HCT116 (cell line): ENCODE data around the gene NEURL4. TPM values are rescaled to one million over a fixed set of nuclear protein-coding genes. Genes with fewer than 3 reads are reported as not detected.
A peak's percentile ranks its signal among the peaks of the same experiment; 100 is the strongest.

Experiments
- ATAC-seq: fragments of 200-7000 bp; cut with Tn5 transposase; 2 replicates; pipeline ENCODE4 v1.9.1; 2020; ENCODE audit warnings: mild to moderate bottlenecking, moderate library complexity
- BruUV-seq: library from RNA; stranded (reverse); fragments of 400-500 nt; replicated peaks from 2 replicates; lab custom pipeline; 2021; lab: Mats Ljungman, UMichigan
- CTCF ChIA-PET: fragments of 300-600 bp; sonication (Branson Sonifier 250); formaldehyde crosslinking; loops from one replicate; lab custom pipeline; 2021; ENCODE audit warnings: antibody characterized with exemption; lab: Charles Lee
- POLR2A ChIA-PET: fragments of 300-600, 350-600 bp; sonication (Branson Sonifier 250); formaldehyde crosslinking; loops from one replicate; lab custom pipeline; 2021; ENCODE audit warnings: antibody characterized with exemption; lab: Charles Lee
- RAD21 ChIA-PET, 2 experiments: fragments of 300-600 bp; sonication (Branson Sonifier 250); formaldehyde crosslinking; loops; one replicate each; lab custom pipeline; 2023; ENCODE audit warnings: low total read pairs in 2 of 2; ENCODE audit not compliant: uncharacterized antibody in 2 of 2, unreplicated experiment in 2 of 2, low non-redundant PET in 1 of 2; lab: Charles Lee
- DNase-seq: peaks from one replicate; pipeline ENCODE4 v3.0.0-alpha.2; 2010; ENCODE audit warnings: low read depth, low spot score
- H2AFZ ChIP-seq: fragments of 200-600 bp; shearing (Covaris generic), sonication (generic); 2 replicates; pipeline ENCODE4 v1.6.1; 2017; ENCODE audit warnings: low read depth, mixed run types, mixed read lengths, antibody characterized with exemption, low read length; ENCODE audit not compliant: poor library complexity, severe bottlenecking
- H3K27ac ChIP-seq: 2 replicates; pipeline ENCODE4 v1.5.1; 2012; ENCODE audit warnings: low read depth, low read length
- H3K27me3 ChIP-seq: fragments of 200-600 bp; sonication (generic); 2 replicates; pipeline ENCODE4 v1.6.1; 2016; ENCODE audit warnings: mixed run types, low read length, mixed read lengths; ENCODE audit not compliant: insufficient read depth
- H3K36me3 ChIP-seq, 2 experiments: fragments of 200-500 bp in 1 of 2; fragments of 200-600 bp in 1 of 2; sonication (Bioruptor generic) in 1 of 2; sonication (generic) in 1 of 2; 2 replicates each; pipeline versions ENCODE4 v1.5.1 to v1.6.1; 2014 to 2016; ENCODE audit warnings: low read length in 2 of 2, inconsistent platforms in 1 of 2, mixed read lengths in 1 of 2, mixed run types in 1 of 2; ENCODE audit not compliant: insufficient read depth in 2 of 2, control insufficient read depth in 1 of 2
- H3K4me1 ChIP-seq, 2 experiments: fragments of 200-600 bp in 1 of 2; sonication (generic) in 1 of 2; 2 replicates each; pipeline versions ENCODE4 v1.5.1 to v1.6.1; 2012 to 2017; ENCODE audit warnings: low read length in 2 of 2, inconsistent platforms in 1 of 2, mild to moderate bottlenecking in 1 of 2, mixed read lengths in 1 of 2, mixed run types in 1 of 2, moderate library complexity in 1 of 2; ENCODE audit not compliant: insufficient read depth in 2 of 2, control insufficient read depth in 1 of 2
- H3K4me2 ChIP-seq: fragments of 200-600 bp; sonication (generic); 2 replicates; pipeline ENCODE4 v1.6.1; 2017; ENCODE audit warnings: mixed run types, low read length, mixed read lengths
- H3K4me3 ChIP-seq, 2 experiments: fragments of 200-600 bp in 1 of 2; sonication (generic) in 1 of 2; replicated peaks in 1 of 2; 2 replicates each; pipeline ENCODE4 v1.5.1; 2011 to 2016; ENCODE audit warnings: low read length in 2 of 2, control low read depth in 1 of 2, low read depth in 1 of 2, mild to moderate bottlenecking in 1 of 2, mixed read lengths in 1 of 2, mixed run types in 1 of 2
- H3K79me2 ChIP-seq: fragments of 200-600 bp; sonication (generic); 2 replicates; pipeline ENCODE4 v1.6.1; 2017; ENCODE audit warnings: mild to moderate bottlenecking, mixed run types, low read length, moderate library complexity, mixed read lengths; ENCODE audit not compliant: insufficient read depth
- H3K9ac ChIP-seq: fragments of 200-600 bp; sonication (generic); 2 replicates; pipeline ENCODE4 v1.6.1; 2016; ENCODE audit warnings: low read length, mixed read lengths
- H3K9me2 ChIP-seq: fragments of 200-600 bp; sonication (generic), shearing (Covaris generic); 2 replicates; pipeline ENCODE4 v1.6.1; 2017; ENCODE audit warnings: mixed run types, mild to moderate bottlenecking, moderate library complexity; ENCODE audit not compliant: insufficient read depth
- H3K9me3 ChIP-seq, 2 experiments: fragments of 200-500 bp in 1 of 2; fragments of 200-600 bp in 1 of 2; sonication (Bioruptor generic) in 1 of 2; sonication (generic) in 1 of 2; 2 replicates each; pipeline ENCODE4 v1.6.1; 2014 to 2017; ENCODE audit warnings: low read length in 2 of 2, mixed read lengths in 2 of 2, inconsistent platforms in 1 of 2, low read depth in 1 of 2, mild to moderate bottlenecking in 1 of 2, mixed run types in 1 of 2, moderate library complexity in 1 of 2; ENCODE audit not compliant: control insufficient read depth in 1 of 2, insufficient read depth in 1 of 2
- H4K20me1 ChIP-seq: fragments of 200-600 bp; sonication (generic), shearing (Covaris generic); 2 replicates; pipeline ENCODE4 v1.6.1; 2017; ENCODE audit warnings: mixed run types, mild to moderate bottlenecking, moderate library complexity; ENCODE audit not compliant: insufficient read depth
- CBX3 ChIP-seq: IDR thresholded peaks from 2 replicates; pipeline ENCODE4 v1.6.1; 2012; ENCODE audit warnings: low read depth
- CEBPB ChIP-seq: IDR thresholded peaks from 2 replicates; pipeline ENCODE4 v1.6.1; 2012; ENCODE audit warnings: low read depth
- EGR1 ChIP-seq: IDR thresholded peaks from 2 replicates; pipeline ENCODE4 v1.6.1; 2012; ENCODE audit warnings: low read depth
- ELF1 ChIP-seq: IDR thresholded peaks from 2 replicates; pipeline ENCODE4 v1.6.1; 2012; ENCODE audit warnings: low read depth, borderline replicate concordance
- EZH2phosphoT487 ChIP-seq: fragments of 200-600 bp; IDR thresholded peaks from 2 replicates; pipeline ENCODE4 v1.6.1; 2018; ENCODE audit warnings: antibody characterized with exemption, borderline replicate concordance
- FOSL1 ChIP-seq: IDR thresholded peaks from 2 replicates; pipeline ENCODE4 v1.6.1; 2012; ENCODE audit warnings: low read depth
- JUND ChIP-seq: IDR thresholded peaks from 2 replicates; pipeline ENCODE4 v1.6.1; 2012
- POLR2A ChIP-seq: IDR thresholded peaks from 2 replicates; pipeline ENCODE4 v1.7.0; 2011; ENCODE audit warnings: borderline replicate concordance; ENCODE audit not compliant: insufficient read depth, insufficient read length; ENCODE audit errors: extremely low read depth
- POLR2AphosphoS5 ChIP-seq: IDR thresholded peaks from 2 replicates; pipeline ENCODE4 v1.6.1; 2011; ENCODE audit warnings: mild to moderate bottlenecking, low read depth, low read length, moderate library complexity
- RAD21 ChIP-seq: IDR thresholded peaks from 2 replicates; pipeline ENCODE4 v1.6.1; 2012; ENCODE audit warnings: low read depth, mild to moderate bottlenecking
- SIN3A ChIP-seq: IDR thresholded peaks from 2 replicates; pipeline ENCODE4 v1.6.1; 2012; ENCODE audit warnings: low read depth
- SP1 ChIP-seq: IDR thresholded peaks from 2 replicates; pipeline ENCODE4 v1.6.1; 2012; ENCODE audit warnings: low read depth
- SRF ChIP-seq: IDR thresholded peaks from 2 replicates; pipeline ENCODE4 v1.6.1; 2012; ENCODE audit warnings: low read depth
- YY1 ChIP-seq: IDR thresholded peaks from 2 replicates; pipeline ENCODE4 v1.6.1; 2011; ENCODE audit warnings: low read length, low read depth, moderate library complexity, mild to moderate bottlenecking; ENCODE audit not compliant: insufficient replicate concordance; ENCODE audit errors: extremely low read depth
- ZFX ChIP-seq: fragments of 450-650 bp; IDR thresholded peaks from 2 replicates; pipeline ENCODE4 v1.6.1; 2017
- ZNF274 ChIP-seq: fragments of 200-500 bp; sonication (Bioruptor generic); IDR thresholded peaks from 2 replicates; pipeline ENCODE4 v1.6.1; 2014; ENCODE audit warnings: mild to moderate bottlenecking, low read depth, low read length, inconsistent platforms
- intact Hi-C: fragments of 100-400 bp; cut with micrococcal nuclease; formaldehyde crosslinking; loops from 2 replicates; pipeline ENCODE4 v1.10.0; 2022
- total RNA-seq: library from RNA; stranded (reverse); gene quantifications from one replicate; pipeline ENCODE4 v1.2.1, GENCODE V29; 2021; ENCODE audit not compliant: unreplicated experiment
- TF ChIP-seq, protein P1 (sequence below): IDR thresholded peaks from 2 replicates; pipeline ENCODE4 v1.6.1; 2012
- TF ChIP-seq, protein P2 (sequence below), 3 experiments: fragments of 200-600 bp in 1 of 3; sonication (generic) in 1 of 3; IDR thresholded peaks in 2 of 3; conservative IDR thresholded peaks in 1 of 3; 2 replicates each; pipeline ENCODE4 v1.5.1; 2012 to 2017; ENCODE audit warnings: low read depth in 2 of 3, low read length in 2 of 3, antibody characterized with exemption in 1 of 3, borderline replicate concordance in 1 of 3, control low read depth in 1 of 3, mild to moderate bottlenecking in 1 of 3, mixed read lengths in 1 of 3, mixed run types in 1 of 3, moderate library complexity in 1 of 3; ENCODE audit not compliant: insufficient read depth in 1 of 3
- TF ChIP-seq, protein P3 (sequence below): IDR thresholded peaks from 2 replicates; pipeline ENCODE4 v1.6.1; 2012

The NEURL4 gene
- total RNA-seq, 1 experiment from 2014 or later: 56.9 TPM

DNA sequence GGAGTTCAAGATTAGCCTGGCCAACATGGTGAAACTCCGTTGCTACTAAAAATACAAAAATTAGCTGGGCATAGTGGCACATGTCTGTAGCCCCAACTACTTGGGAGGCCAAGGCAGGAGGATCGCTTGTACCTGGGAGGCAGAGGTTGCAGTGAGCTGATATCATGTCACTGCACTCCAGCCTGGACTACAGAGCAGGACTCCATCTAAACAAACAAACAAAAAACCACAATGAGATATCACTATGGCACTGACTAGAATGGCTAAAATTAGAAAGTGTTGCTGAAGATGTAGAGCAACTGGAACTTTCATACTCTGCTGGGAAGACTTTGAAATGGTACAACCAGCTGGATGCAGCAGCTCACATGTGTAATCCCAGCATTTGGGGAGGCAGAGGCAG, 45.2 kb upstream of the NEURL4 start:
- ATAC-seq: 0 out of 2 replicates have a peak, but pooled peaks have one; percentile 17
- H3K4me3 ChIP-seq: no peak overlapping the region
- no peak overlapping the region for H2AFZ ChIP-seq
- H3K27ac ChIP-seq: no peak overlapping the region
- H3K36me3 ChIP-seq: no peaks in the 10 kb centered on the region
- CTCF ChIA-PET: no interaction called here
- no peak overlapping the region for H3K4me2 ChIP-seq
- no peaks in the 10 kb centered on the region for H3K4me1 ChIP-seq
- no peaks in the 10 kb centered on the region for H3K9me2 ChIP-seq
- no peaks in the 10 kb centered on the region for H3K27me3 ChIP-seq
- POLR2A ChIA-PET: no interaction called here
- H3K9ac ChIP-seq: no peak overlapping the region
- no peaks in the 10 kb centered on the region for H3K79me2 ChIP-seq
- TF ChIP-seq FOSL1 (no peak), CBX3 (no peak), SP1 (no peak), ELF1 (no peak), POLR2A (no peak), EZH2phosphoT487 (no peak), EGR1 (no peak), CEBPB (no peak), SRF (no peak), POLR2AphosphoS5 (no peak), JUND (no peak), YY1 (no peak), SIN3A (no peak), RAD21 (no peak), ZFX (no peak), ZNF274 (no peak)
- TF ChIP-seq, protein P1, sequence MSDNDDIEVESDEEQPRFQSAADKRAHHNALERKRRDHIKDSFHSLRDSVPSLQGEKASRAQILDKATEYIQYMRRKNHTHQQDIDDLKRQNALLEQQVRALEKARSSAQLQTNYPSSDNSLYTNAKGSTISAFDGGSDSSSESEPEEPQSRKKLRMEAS: no peak
- TF ChIP-seq, protein P2, sequence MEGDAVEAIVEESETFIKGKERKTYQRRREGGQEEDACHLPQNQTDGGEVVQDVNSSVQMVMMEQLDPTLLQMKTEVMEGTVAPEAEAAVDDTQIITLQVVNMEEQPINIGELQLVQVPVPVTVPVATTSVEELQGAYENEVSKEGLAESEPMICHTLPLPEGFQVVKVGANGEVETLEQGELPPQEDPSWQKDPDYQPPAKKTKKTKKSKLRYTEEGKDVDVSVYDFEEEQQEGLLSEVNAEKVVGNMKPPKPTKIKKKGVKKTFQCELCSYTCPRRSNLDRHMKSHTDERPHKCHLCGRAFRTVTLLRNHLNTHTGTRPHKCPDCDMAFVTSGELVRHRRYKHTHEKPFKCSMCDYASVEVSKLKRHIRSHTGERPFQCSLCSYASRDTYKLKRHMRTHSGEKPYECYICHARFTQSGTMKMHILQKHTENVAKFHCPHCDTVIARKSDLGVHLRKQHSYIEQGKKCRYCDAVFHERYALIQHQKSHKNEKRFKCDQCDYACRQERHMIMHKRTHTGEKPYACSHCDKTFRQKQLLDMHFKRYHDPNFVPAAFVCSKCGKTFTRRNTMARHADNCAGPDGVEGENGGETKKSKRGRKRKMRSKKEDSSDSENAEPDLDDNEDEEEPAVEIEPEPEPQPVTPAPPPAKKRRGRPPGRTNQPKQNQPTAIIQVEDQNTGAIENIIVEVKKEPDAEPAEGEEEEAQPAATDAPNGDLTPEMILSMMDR (IDR thresholded peaks at IDR 0.05 in 2 of 3, conservative IDR thresholded peaks at IDR 0.05 in 1 of 3; ENCODE audit: borderline replicate concordance in 1 of 3, insufficient read depth in 1 of 3, low read depth in 2 of 3, low read length in 2 of 3): no peak
- TF ChIP-seq, protein P3, sequence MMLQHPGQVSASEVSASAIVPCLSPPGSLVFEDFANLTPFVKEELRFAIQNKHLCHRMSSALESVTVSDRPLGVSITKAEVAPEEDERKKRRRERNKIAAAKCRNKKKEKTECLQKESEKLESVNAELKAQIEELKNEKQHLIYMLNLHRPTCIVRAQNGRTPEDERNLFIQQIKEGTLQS: no peak
- TF ChIP-seq, all 23 proteins: peak for 0
- RAD21 ChIA-PET: no interaction called here
- Histone ChIP-seq H3K9me3 (0 out of 4 replicates have a peak, but pooled peaks cover 0 to 3% of the 10 kb centered on the region in 2 experiments), H4K20me1 (no peaks in the 10 kb centered on the region)
- intact Hi-C loops: no loop called here
- BruUV-seq: no TSS peak
- DNase-seq: no peak
